IMR-90 (cell line): ENCODE results near the gene HOXC10.

Source experiments
- CTCF ChIP-seq: conservative IDR thresholded peaks from 2 replicates; pipeline ENCODE4 v1.5.1; 2012; ENCODE audit warnings: mild to moderate bottlenecking, low read depth, low read length, improper control_type of control experiment
- RCOR1 ChIP-seq: IDR thresholded peaks from 2 replicates; pipeline ENCODE4 v1.6.1; 2012; ENCODE audit warnings: mild to moderate bottlenecking, low read length, improper control_type of control experiment; ENCODE audit not compliant: insufficient replicate concordance

- TF ChIP-seq CTCF (no peak), RCOR1 (no peak)
Measured at GRCh38 chr12:54004063-54004840, 19.3 kb downstream of the HOXC10 start.
